ENCODE results near the gene SHKBP1. TPM values are rescaled to one million over a fixed set of nuclear protein-coding genes. Genes with fewer than 3 reads are reported as not detected.

The SHKBP1 gene, protein sequence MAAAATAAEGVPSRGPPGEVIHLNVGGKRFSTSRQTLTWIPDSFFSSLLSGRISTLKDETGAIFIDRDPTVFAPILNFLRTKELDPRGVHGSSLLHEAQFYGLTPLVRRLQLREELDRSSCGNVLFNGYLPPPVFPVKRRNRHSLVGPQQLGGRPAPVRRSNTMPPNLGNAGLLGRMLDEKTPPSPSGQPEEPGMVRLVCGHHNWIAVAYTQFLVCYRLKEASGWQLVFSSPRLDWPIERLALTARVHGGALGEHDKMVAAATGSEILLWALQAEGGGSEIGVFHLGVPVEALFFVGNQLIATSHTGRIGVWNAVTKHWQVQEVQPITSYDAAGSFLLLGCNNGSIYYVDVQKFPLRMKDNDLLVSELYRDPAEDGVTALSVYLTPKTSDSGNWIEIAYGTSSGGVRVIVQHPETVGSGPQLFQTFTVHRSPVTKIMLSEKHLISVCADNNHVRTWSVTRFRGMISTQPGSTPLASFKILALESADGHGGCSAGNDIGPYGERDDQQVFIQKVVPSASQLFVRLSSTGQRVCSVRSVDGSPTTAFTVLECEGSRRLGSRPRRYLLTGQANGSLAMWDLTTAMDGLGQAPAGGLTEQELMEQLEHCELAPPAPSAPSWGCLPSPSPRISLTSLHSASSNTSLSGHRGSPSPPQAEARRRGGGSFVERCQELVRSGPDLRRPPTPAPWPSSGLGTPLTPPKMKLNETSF
- 90.9 and 92.9 TPM in 2 replicates for total RNA-seq (2021)
- long read RNA-seq, transcript SHKBP1-201 (18 exons, 2,363 nt), result major isoform, 805 of 1,130 reads
- long read RNA-seq, transcript SHKBP1-205 (16 exons, 2,339 nt), result minor isoform, 10 of 1,130 reads
- long read RNA-seq, partial matches to known transcripts, result 86 of 1,130 reads
- long read RNA-seq, other reads (novel, unspliced or antisense), result 227 of 1,130 reads

DNA sequence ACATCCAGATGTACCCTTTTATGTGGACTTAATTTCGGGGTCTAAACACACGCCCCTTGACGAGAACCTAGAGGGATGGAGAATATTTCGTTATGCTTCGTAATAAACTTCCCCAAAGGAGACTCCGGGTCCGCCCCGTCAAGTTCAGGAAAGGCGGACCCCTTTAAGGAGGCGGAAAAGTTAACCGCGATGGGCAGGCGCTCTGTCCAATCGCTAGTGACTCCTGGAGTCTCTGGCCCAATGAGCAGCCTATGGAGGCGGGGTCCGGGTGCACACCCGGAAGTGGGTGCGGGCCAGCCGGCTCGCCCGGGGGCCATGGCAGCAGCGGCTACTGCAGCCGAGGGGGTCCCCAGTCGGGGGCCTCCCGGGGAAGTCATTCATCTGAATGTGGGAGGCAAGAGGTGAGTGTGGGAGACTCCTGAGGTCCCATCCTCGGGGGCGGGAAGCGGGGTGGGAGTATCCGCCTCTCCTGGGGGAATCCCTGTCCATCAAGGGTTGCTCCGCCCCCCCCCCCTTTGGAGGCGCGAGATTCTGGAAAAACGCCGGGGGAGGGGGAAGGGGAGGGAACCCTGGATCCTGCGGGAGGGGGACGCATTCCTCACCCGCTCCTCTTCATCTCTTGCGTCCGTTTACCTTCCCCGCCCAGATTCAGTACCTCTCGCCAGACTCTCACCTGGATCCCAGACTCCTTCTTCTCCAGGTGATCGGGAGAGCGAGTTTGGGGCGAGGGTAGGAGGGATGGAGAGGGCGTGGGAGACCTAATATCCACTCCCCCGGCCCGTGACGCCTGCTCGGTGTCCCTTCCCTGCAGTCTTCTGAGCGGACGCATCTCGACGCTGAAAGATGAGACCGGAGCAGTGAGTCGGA lies at the start of gene SHKBP1:
SHKBP1 (plus strand) TSS at position 289 of the 867 bp plus-strand sequence; CDS start at position 316, 27 bp downstream.
- no peak within 1 kb of the TSS for H4K5ac ChIP-seq (ENCODE audit: insufficient read length, low read depth, low read length)

More for the DNA sequence above, at the start of gene SHKBP1:
- Histone ChIP-seq H2BK15ac (ENCODE audit: low read depth, low read length) (no peak within 1 kb of the TSS), H3K23ac (ENCODE audit: insufficient read length, low read depth, low read length) (no peak within 1 kb of the TSS), H3K23me2 (ENCODE audit: insufficient read length, low read depth, low read length, poor library complexity, severe bottlenecking) (peaks cover 9% of the 10 kb centered on the region), H3K18ac (ENCODE audit: insufficient read length, low read depth, low read length) (no peak within 1 kb of the TSS), H2BK20ac (ENCODE audit: low read depth, low read length, poor library complexity, severe bottlenecking) (no peak within 1 kb of the TSS), H3K9me3 (ENCODE audit: control insufficient read depth, low read depth, low read length) (no peaks in the 10 kb centered on the region), H4K20me1 (ENCODE audit: control insufficient read depth, insufficient read depth, insufficient read length) (no peaks in the 10 kb centered on the region), H3K79me1 (ENCODE audit: insufficient read depth, low read depth, low read length, poor library complexity, severe bottlenecking) (no peaks in the 10 kb centered on the region), H3K4me2 (ENCODE audit: insufficient read depth, insufficient read length, low read length) (peak within 1 kb of the TSS; percentile 70), H4K8ac (replicated peaks; ENCODE audit: insufficient read length, low read depth, low read length) (no peak within 1 kb of the TSS), H2BK120ac (ENCODE audit: low read depth, low read length, poor library complexity, severe bottlenecking) (no peak within 1 kb of the TSS), H3K4ac (ENCODE audit: low read depth, low read length) (no peak within 1 kb of the TSS), H2AFZ (ENCODE audit: low read length) (no peak within 1 kb of the TSS), H3T11ph (ENCODE audit: low read length) (no peak within 1 kb of the TSS), H3K56ac (ENCODE audit: insufficient read length, low read depth, low read length) (no peak within 1 kb of the TSS), H3K27ac (ENCODE audit: insufficient read length, low read depth, low read length) (no peak within 1 kb of the TSS), H3K4me1 (ENCODE audit: insufficient read depth, low read length) (peaks cover 3% of the 10 kb centered on the region; the same call in 1 of the 2 replicates), H3K14ac (ENCODE audit: insufficient read depth, low read length) (peak within 1 kb of the TSS; percentile 21; the same call in 1 of the 2 replicates), H3K9ac (ENCODE audit: extremely low read depth, insufficient read length, low read length) (peak within 1 kb of the TSS; percentile 45), H3K79me2 (ENCODE audit: insufficient read depth, low read length) (no peaks in the 10 kb centered on the region), H3K27me3 (ENCODE audit: insufficient read depth, low read length) (no peaks in the 10 kb centered on the region), H2BK5ac (ENCODE audit: insufficient read length, low read length) (no peak within 1 kb of the TSS), H2BK12ac (ENCODE audit: insufficient read length, low read depth, low read length) (no peak within 1 kb of the TSS), H4K91ac (ENCODE audit: insufficient read length, low read depth, low read length) (no peak within 1 kb of the TSS), H2AK5ac (ENCODE audit: insufficient read length, low read length) (no peak within 1 kb of the TSS)
- H3K36me3 Mint-ChIP-seq (ENCODE audit: insufficient read depth in 1 of 3, low read depth in 3 of 3), result peaks cover 10 to 28% (median 22%) of the 10 kb centered on the region in 3 experiments
- H3K27me3 Mint-ChIP-seq (ENCODE audit: low read depth), result peaks cover 3% of the 10 kb centered on the region; the same call in 1 of the 2 replicates
- H3K4me1 Mint-ChIP-seq, result peaks cover 16 to 21% of the 10 kb centered on the region in 2 experiments
- H3K27ac Mint-ChIP-seq, result peak within 1 kb of the TSS; percentile 62 to 94 (median 90); a peak in 5 of 7 replicates
- DNase-seq, result peak; percentile 95
- H3K9me3 Mint-ChIP-seq, result no peaks in the 10 kb centered on the region
- peak within 1 kb of the TSS; percentile 85 to 95 for H3K4me3 Mint-ChIP-seq
- WGBS (ENCODE audit: extremely low coverage, insufficient read length, low lambda C conversion rate), result no CpG with 5 or more reads among the region's 55 CpGs
- TF ChIP-seq, protein P1, sequence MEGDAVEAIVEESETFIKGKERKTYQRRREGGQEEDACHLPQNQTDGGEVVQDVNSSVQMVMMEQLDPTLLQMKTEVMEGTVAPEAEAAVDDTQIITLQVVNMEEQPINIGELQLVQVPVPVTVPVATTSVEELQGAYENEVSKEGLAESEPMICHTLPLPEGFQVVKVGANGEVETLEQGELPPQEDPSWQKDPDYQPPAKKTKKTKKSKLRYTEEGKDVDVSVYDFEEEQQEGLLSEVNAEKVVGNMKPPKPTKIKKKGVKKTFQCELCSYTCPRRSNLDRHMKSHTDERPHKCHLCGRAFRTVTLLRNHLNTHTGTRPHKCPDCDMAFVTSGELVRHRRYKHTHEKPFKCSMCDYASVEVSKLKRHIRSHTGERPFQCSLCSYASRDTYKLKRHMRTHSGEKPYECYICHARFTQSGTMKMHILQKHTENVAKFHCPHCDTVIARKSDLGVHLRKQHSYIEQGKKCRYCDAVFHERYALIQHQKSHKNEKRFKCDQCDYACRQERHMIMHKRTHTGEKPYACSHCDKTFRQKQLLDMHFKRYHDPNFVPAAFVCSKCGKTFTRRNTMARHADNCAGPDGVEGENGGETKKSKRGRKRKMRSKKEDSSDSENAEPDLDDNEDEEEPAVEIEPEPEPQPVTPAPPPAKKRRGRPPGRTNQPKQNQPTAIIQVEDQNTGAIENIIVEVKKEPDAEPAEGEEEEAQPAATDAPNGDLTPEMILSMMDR (conservative IDR thresholded peaks at IDR 0.05), result no peak
